Liver (tissue), 9 donors: Measurements from ENCODE around the gene KHDRBS2. TPM values are rescaled to one million over a fixed set of nuclear protein-coding genes. Genes with fewer than 3 reads are reported as not detected.

ENCODE experiments used
- DNase-seq: peaks from one replicate; pipeline ENCODE4 v3.0.0-alpha.2; 2017; ENCODE audit warnings: low spot score
- H3K27ac ChIP-seq, 2 donors: one replicate each; pipeline ENCODE4 v1.7.0; 2013; ENCODE audit warnings: inconsistent platforms in 2 of 2, low read length in 2 of 2, control low read depth in 1 of 2, low read depth in 1 of 2, mild to moderate bottlenecking in 1 of 2
- H3K27me3 ChIP-seq, 4 donors: one replicate each; pipeline versions ENCODE4 v1.6.1 to v1.7.0; 2013; ENCODE audit warnings: low read length in 3 of 4, inconsistent platforms in 1 of 4, mild to moderate bottlenecking in 1 of 4, moderate library complexity in 1 of 4; ENCODE audit not compliant: control insufficient read depth in 4 of 4, insufficient read depth in 4 of 4
- H3K36me3 ChIP-seq, 4 donors: one replicate each; pipeline versions ENCODE4 v1.6.1 to v1.7.0; 2013; ENCODE audit warnings: low read length in 3 of 4, mild to moderate bottlenecking in 3 of 4, low read depth in 1 of 4, moderate library complexity in 1 of 4; ENCODE audit not compliant: control insufficient read depth in 4 of 4, insufficient read depth in 3 of 4
- H3K4me1 ChIP-seq, 4 donors: one replicate each; pipeline versions ENCODE4 v1.6.1 to v1.7.0; 2013; ENCODE audit warnings: low read length in 3 of 4, mild to moderate bottlenecking in 3 of 4, moderate library complexity in 1 of 4; ENCODE audit not compliant: control insufficient read depth in 4 of 4, insufficient read depth in 4 of 4
- H3K4me3 ChIP-seq, 3 donors: one replicate each; pipeline versions ENCODE4 v1.6.1 to v1.7.0; 2013; ENCODE audit warnings: low read length in 3 of 3, control low read depth in 1 of 3, low read depth in 1 of 3, mild to moderate bottlenecking in 1 of 3
- H3K9ac ChIP-seq, 2 donors: one replicate each; pipeline ENCODE4 v1.7.0; 2013; ENCODE audit warnings: low read length in 2 of 2, mild to moderate bottlenecking in 2 of 2, moderate library complexity in 2 of 2, control low read depth in 1 of 2, low read depth in 1 of 2
- H3K9me3 ChIP-seq, 4 donors: one replicate each; pipeline versions ENCODE4 v1.6.1 to v1.7.0; 2013; ENCODE audit warnings: low read length in 3 of 4; ENCODE audit not compliant: control insufficient read depth in 4 of 4
- EGR1 ChIP-seq, 2 donors: IDR thresholded peaks; 2 replicates each; pipeline ENCODE4 v1.6.1; 2016 to 2018; ENCODE audit warnings: antibody characterized with exemption in 2 of 2, low read depth in 2 of 2
- FOXA1 ChIP-seq: IDR thresholded peaks from 2 replicates; pipeline ENCODE4 v1.6.1; 2016; ENCODE audit warnings: antibody characterized with exemption
- FOXA2 ChIP-seq: IDR thresholded peaks from 2 replicates; pipeline ENCODE4 v1.6.1; 2016; ENCODE audit warnings: antibody characterized with exemption
- GABPA ChIP-seq, 2 donors: IDR thresholded peaks in 1 of 2; conservative IDR thresholded peaks in 1 of 2; 2 replicates each; pipeline ENCODE4 v1.6.1; 2016; ENCODE audit warnings: antibody characterized with exemption in 2 of 2, mild to moderate bottlenecking in 1 of 2, moderate library complexity in 1 of 2
- HNF4A ChIP-seq, 2 donors: conservative IDR thresholded peaks; 2 replicates each; pipeline ENCODE4 v1.6.1; 2016; ENCODE audit warnings: antibody characterized with exemption in 2 of 2, mild to moderate bottlenecking in 2 of 2
- HNF4G ChIP-seq: IDR thresholded peaks from 2 replicates; pipeline ENCODE4 v1.6.1; 2016; ENCODE audit warnings: antibody characterized with exemption
- JUND ChIP-seq, 2 donors: IDR thresholded peaks; 2 replicates each; pipeline ENCODE4 v1.6.1; 2016; ENCODE audit warnings: antibody characterized with exemption in 2 of 2
- NR2F2 ChIP-seq: IDR thresholded peaks from 2 replicates; pipeline ENCODE4 v1.6.1; 2016; ENCODE audit warnings: antibody characterized with exemption
- RAD21 ChIP-seq, 2 donors: IDR thresholded peaks; 2 replicates each; pipeline ENCODE4 v1.6.1; 2016; ENCODE audit warnings: antibody characterized with exemption in 2 of 2, mild to moderate bottlenecking in 2 of 2
- RXRA ChIP-seq, 2 donors: IDR thresholded peaks; 2 replicates each; pipeline ENCODE4 v1.6.1; 2017 to 2018; ENCODE audit warnings: antibody characterized with exemption in 2 of 2, mild to moderate bottlenecking in 1 of 2
- SP1 ChIP-seq: IDR thresholded peaks from 2 replicates; pipeline ENCODE4 v1.6.1; 2018; ENCODE audit warnings: antibody characterized with exemption, mild to moderate bottlenecking
- TAF1 ChIP-seq: conservative IDR thresholded peaks from 2 replicates; pipeline ENCODE4 v1.6.1; 2016; ENCODE audit warnings: antibody characterized with exemption, mild to moderate bottlenecking
- YY1 ChIP-seq: IDR thresholded peaks from 2 replicates; pipeline ENCODE4 v1.6.1; 2016; ENCODE audit warnings: antibody characterized with exemption, mild to moderate bottlenecking
- WGBS: extraction: QIAGEN DNeasy Blood & Tissue Kit; methylation state at CpG from one replicate; pipeline ENCODE4 v1.1.7; 2013; 5-methylcytosine and 5-hydroxymethylcytosine counted together
- polyA plus RNA-seq, 2 donors: library from polyadenylated mRNA; stranded (reverse) in 1 of 2; unstranded in 1 of 2; fragments of 200-250 nt in 1 of 2; fragments of >200 nt in 1 of 2; fragmentation: Nextera tagmentation in 1 of 2; extraction: Ambion mirVana in 1 of 2; gene quantifications; one replicate each; pipeline versions ENCODE4 v1.2.1 to v1.2.3, GENCODE V29; 2013 to 2015
- total RNA-seq, 2 donors: library from RNA; depleted of rRNA; stranded (reverse); fragments of >200 nt; gene quantifications; one replicate each; pipeline ENCODE4 v1.2.3, GENCODE V29; 2014
- TF ChIP-seq, protein P1 (sequence below): IDR thresholded peaks from 2 replicates; pipeline ENCODE4 v1.6.1; 2016; ENCODE audit warnings: antibody characterized with exemption
- TF ChIP-seq, protein P2 (sequence below): IDR thresholded peaks from 2 replicates; pipeline ENCODE4 v1.6.1; 2016; ENCODE audit warnings: antibody characterized with exemption
- TF ChIP-seq, protein P3 (sequence below): fragments of 150-350 bp; IDR thresholded peaks from 2 replicates; pipeline ENCODE4 v1.5.1; 2017; ENCODE audit warnings: improper control_type of control experiment, low read depth, low read length; ENCODE audit not compliant: missing input control
- TF ChIP-seq, protein P4 (sequence below): IDR thresholded peaks from 2 replicates; pipeline ENCODE4 v1.6.1; 2016; ENCODE audit warnings: antibody characterized with exemption, mild to moderate bottlenecking
- TF ChIP-seq, protein P5 (sequence below): IDR thresholded peaks from 2 replicates; pipeline ENCODE4 v1.6.1; 2016; ENCODE audit warnings: antibody characterized with exemption
- donor health status: healthy.
- donor health status: healthy.
- donor health status: healthy.
- donor health status: healthy.
- donor health status: healthy.

KHDRBS2 gene
- total and polyA plus RNA-seq, 4 donors = 0.08 to 1.1 TPM; not detected in 2

DNA sequence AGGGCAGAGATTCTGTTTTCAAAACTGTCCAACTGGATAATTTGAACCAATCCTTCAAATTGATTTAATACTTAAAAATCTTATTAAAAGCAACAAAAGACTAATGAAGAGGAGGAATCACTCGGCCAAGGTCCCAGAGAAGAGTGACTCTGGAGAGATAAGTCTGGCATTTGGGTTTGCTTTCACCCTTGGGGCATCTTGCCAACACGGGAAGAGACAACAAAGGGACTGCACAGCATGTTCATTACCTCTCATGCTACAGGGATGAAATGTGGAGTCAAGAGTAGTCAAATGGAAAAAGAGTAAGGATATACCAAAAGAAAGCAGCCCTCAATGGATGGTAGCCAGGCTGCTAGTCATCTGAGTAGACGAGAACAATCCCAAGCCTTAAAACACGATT is 68.2 kb downstream of the KHDRBS2 start:
- DNase-seq = no peak
- no peaks in the 10 kb centered on the region for H3K27me3 ChIP-seq
- no peak overlapping the region for H3K4me3 ChIP-seq
- TF ChIP-seq, protein P1, sequence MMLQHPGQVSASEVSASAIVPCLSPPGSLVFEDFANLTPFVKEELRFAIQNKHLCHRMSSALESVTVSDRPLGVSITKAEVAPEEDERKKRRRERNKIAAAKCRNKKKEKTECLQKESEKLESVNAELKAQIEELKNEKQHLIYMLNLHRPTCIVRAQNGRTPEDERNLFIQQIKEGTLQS = no peak
- TF ChIP-seq FOXA1 (no peak), SP1 (no peak), JUND (IDR thresholded peaks at IDR 0.05) (no peak), HNF4G (no peak), RXRA (IDR thresholded peaks at IDR 0.05) (no peak), RAD21 (IDR thresholded peaks at IDR 0.05) (no peak), NR2F2 (no peak), GABPA (IDR thresholded peaks at IDR 0.05 in 1 of 2, conservative IDR thresholded peaks at IDR 0.05 in 1 of 2) (no peak), TAF1 (no peak)
- TF ChIP-seq, protein P2, sequence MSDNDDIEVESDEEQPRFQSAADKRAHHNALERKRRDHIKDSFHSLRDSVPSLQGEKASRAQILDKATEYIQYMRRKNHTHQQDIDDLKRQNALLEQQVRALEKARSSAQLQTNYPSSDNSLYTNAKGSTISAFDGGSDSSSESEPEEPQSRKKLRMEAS = no peak
- H3K36me3 ChIP-seq = no peaks in the 10 kb centered on the region
- no peak overlapping the region for H3K9ac ChIP-seq
- no peaks in the 10 kb centered on the region for H3K4me1 ChIP-seq
- WGBS = 81% methylated on average over 4 of the region's 4 CpGs
- H3K9me3 ChIP-seq = no peaks in the 10 kb centered on the region
- H3K27ac ChIP-seq = no peak overlapping the region

DNA sequence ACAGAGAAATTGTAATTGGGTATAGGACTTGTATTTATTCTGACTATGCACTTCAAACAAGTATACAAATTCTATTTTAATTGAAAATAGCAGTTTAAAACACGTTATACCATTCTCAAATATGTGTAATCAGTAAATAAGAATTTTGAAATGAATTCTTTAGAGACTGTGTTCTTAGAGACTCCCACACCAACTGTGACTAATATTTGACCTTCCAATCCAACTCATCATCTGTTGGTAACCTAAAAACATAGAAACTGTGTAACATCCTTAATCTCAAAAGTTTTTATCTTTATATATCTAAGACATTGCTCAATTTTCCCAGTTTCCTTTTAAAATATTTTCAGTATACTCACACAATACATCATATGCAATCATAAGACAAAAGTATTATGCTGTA is 83.9 kb downstream of the KHDRBS2 start:
- no peaks in the 10 kb centered on the region for H3K9me3 ChIP-seq

DNA sequence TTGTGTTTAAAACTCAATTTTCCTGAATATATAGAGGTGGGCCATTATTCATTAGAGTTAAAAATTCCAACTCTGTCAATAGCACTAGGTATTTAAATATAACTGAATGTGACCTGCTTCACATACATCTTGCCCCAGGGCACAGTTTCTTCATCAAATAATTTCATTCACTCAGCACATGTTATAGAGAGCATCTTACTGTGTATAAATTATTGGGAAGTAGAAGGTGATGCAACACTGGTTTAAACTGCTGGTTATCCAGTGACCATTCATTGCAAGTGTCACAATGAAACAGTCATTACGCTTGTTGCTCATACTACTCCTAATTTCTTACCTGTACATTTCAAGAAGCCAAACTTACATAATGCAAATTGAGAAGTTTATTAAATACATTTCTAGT is 93.4 kb downstream of the KHDRBS2 start:
- TF ChIP-seq GABPA (IDR thresholded peaks at IDR 0.05 in 1 of 2, conservative IDR thresholded peaks at IDR 0.05 in 1 of 2) = no peak
- TF ChIP-seq HNF4G = no peak
- TF ChIP-seq HNF4A (conservative IDR thresholded peaks at IDR 0.05) = no peak
- TF ChIP-seq FOXA1 = no peak
- TF ChIP-seq, protein P2 = no peak
- TF ChIP-seq, protein P3, sequence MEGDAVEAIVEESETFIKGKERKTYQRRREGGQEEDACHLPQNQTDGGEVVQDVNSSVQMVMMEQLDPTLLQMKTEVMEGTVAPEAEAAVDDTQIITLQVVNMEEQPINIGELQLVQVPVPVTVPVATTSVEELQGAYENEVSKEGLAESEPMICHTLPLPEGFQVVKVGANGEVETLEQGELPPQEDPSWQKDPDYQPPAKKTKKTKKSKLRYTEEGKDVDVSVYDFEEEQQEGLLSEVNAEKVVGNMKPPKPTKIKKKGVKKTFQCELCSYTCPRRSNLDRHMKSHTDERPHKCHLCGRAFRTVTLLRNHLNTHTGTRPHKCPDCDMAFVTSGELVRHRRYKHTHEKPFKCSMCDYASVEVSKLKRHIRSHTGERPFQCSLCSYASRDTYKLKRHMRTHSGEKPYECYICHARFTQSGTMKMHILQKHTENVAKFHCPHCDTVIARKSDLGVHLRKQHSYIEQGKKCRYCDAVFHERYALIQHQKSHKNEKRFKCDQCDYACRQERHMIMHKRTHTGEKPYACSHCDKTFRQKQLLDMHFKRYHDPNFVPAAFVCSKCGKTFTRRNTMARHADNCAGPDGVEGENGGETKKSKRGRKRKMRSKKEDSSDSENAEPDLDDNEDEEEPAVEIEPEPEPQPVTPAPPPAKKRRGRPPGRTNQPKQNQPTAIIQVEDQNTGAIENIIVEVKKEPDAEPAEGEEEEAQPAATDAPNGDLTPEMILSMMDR = no peak
- no peak for TF ChIP-seq SP1
- no peak for TF ChIP-seq YY1
- TF ChIP-seq TAF1 = no peak
- TF ChIP-seq RXRA (IDR thresholded peaks at IDR 0.05) = no peak
- TF ChIP-seq EGR1 (IDR thresholded peaks at IDR 0.05; ENCODE audit: low read depth in 2 of 2) = no peak
- TF ChIP-seq, protein P4, sequence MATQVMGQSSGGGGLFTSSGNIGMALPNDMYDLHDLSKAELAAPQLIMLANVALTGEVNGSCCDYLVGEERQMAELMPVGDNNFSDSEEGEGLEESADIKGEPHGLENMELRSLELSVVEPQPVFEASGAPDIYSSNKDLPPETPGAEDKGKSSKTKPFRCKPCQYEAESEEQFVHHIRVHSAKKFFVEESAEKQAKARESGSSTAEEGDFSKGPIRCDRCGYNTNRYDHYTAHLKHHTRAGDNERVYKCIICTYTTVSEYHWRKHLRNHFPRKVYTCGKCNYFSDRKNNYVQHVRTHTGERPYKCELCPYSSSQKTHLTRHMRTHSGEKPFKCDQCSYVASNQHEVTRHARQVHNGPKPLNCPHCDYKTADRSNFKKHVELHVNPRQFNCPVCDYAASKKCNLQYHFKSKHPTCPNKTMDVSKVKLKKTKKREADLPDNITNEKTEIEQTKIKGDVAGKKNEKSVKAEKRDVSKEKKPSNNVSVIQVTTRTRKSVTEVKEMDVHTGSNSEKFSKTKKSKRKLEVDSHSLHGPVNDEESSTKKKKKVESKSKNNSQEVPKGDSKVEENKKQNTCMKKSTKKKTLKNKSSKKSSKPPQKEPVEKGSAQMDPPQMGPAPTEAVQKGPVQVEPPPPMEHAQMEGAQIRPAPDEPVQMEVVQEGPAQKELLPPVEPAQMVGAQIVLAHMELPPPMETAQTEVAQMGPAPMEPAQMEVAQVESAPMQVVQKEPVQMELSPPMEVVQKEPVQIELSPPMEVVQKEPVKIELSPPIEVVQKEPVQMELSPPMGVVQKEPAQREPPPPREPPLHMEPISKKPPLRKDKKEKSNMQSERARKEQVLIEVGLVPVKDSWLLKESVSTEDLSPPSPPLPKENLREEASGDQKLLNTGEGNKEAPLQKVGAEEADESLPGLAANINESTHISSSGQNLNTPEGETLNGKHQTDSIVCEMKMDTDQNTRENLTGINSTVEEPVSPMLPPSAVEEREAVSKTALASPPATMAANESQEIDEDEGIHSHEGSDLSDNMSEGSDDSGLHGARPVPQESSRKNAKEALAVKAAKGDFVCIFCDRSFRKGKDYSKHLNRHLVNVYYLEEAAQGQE = no peak
- TF ChIP-seq JUND (IDR thresholded peaks at IDR 0.05) = no peak
- TF ChIP-seq, protein P1 = no peak
- TF ChIP-seq NR2F2 = no peak
- TF ChIP-seq, protein P5, sequence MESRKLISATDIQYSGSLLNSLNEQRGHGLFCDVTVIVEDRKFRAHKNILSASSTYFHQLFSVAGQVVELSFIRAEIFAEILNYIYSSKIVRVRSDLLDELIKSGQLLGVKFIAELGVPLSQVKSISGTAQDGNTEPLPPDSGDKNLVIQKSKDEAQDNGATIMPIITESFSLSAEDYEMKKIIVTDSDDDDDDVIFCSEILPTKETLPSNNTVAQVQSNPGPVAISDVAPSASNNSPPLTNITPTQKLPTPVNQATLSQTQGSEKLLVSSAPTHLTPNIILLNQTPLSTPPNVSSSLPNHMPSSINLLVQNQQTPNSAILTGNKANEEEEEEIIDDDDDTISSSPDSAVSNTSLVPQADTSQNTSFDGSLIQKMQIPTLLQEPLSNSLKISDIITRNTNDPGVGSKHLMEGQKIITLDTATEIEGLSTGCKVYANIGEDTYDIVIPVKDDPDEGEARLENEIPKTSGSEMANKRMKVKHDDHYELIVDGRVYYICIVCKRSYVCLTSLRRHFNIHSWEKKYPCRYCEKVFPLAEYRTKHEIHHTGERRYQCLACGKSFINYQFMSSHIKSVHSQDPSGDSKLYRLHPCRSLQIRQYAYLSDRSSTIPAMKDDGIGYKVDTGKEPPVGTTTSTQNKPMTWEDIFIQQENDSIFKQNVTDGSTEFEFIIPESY = no peak
- TF ChIP-seq RAD21 (IDR thresholded peaks at IDR 0.05) = no peak
- TF ChIP-seq FOXA2 = no peak
- no peak overlapping the region for H3K4me3 ChIP-seq
- H3K4me1 ChIP-seq = no peaks in the 10 kb centered on the region
- no peaks in the 10 kb centered on the region for H3K27me3 ChIP-seq
- H3K9me3 ChIP-seq = no peaks in the 10 kb centered on the region
- H3K9ac ChIP-seq = no peak overlapping the region
- no peaks in the 10 kb centered on the region for H3K36me3 ChIP-seq
- 98% methylated on average over 1 of the region's 1 CpG for WGBS
- no peak for DNase-seq
- no peak overlapping the region for H3K27ac ChIP-seq

More for the DNA sequence above, 83.9 kb downstream of the KHDRBS2 start:
- TF ChIP-seq SP1 (no peak), YY1 (no peak), RXRA (IDR thresholded peaks at IDR 0.05) (no peak)
- TF ChIP-seq, protein P1 = no peak
- WGBS = 52% methylated on average over 1 of the region's 1 CpG
- H3K9ac ChIP-seq = no peak overlapping the region
- H3K4me3 ChIP-seq = no peak overlapping the region
- no peak overlapping the region for H3K27ac ChIP-seq
- no peak for DNase-seq
- no peaks in the 10 kb centered on the region for H3K27me3 ChIP-seq
- H3K4me1 ChIP-seq = no peaks in the 10 kb centered on the region
- H3K36me3 ChIP-seq = no peaks in the 10 kb centered on the region
